Lung (tissue), 12 donors: ENCODE measurements around the gene KLHL29. TPM values are rescaled to one million over a fixed set of nuclear protein-coding genes. Genes with fewer than 3 reads are reported as not detected.

Experiments used
- ATAC-seq: fragments of 200-7000 bp; cut with Tn5 transposase; one replicate; pipeline ENCODE4 v1.9.1; 2020; ENCODE audit warnings: moderate number of reproducible peaks; ENCODE audit not compliant: insufficient read depth, low FRiP score
- DNase-seq, 3 donors: peaks; one replicate each; pipeline ENCODE4 v3.0.0-alpha.2; 2013 to 2017
- H3K27ac ChIP-seq, 2 donors: one replicate each; pipeline ENCODE4 v1.5.1; 2013; ENCODE audit warnings: mild to moderate bottlenecking in 2 of 2, moderate library complexity in 2 of 2, control low read depth in 1 of 2, inconsistent platforms in 1 of 2, low read depth in 1 of 2, low read length in 1 of 2
- H3K27me3 ChIP-seq, 3 donors: one replicate each; pipeline ENCODE4 v1.5.1; 2013; ENCODE audit warnings: low read length in 2 of 3; ENCODE audit not compliant: control insufficient read depth in 3 of 3, insufficient read depth in 3 of 3
- H3K36me3 ChIP-seq, 4 donors: one replicate each; pipeline ENCODE4 v1.5.1; 2013; ENCODE audit warnings: low read length in 4 of 4, mild to moderate bottlenecking in 1 of 4, moderate library complexity in 1 of 4; ENCODE audit not compliant: control insufficient read depth in 4 of 4, insufficient read depth in 4 of 4
- H3K4me1 ChIP-seq, 5 donors: one replicate each; pipeline ENCODE4 v1.5.1; 2013; ENCODE audit warnings: low read length in 5 of 5, mild to moderate bottlenecking in 2 of 5, moderate library complexity in 1 of 5; ENCODE audit not compliant: control insufficient read depth in 5 of 5, insufficient read depth in 5 of 5
- H3K4me3 ChIP-seq: one replicate; pipeline ENCODE4 v1.5.1; 2013; ENCODE audit warnings: mild to moderate bottlenecking, control low read depth, moderate library complexity
- H3K9ac ChIP-seq, 2 donors: one replicate each; pipeline ENCODE4 v1.5.1; 2013; ENCODE audit warnings: low read length in 2 of 2, control low read depth in 1 of 2; ENCODE audit not compliant: insufficient read depth in 1 of 2
- H3K9me3 ChIP-seq, 4 donors: one replicate each; pipeline ENCODE4 v1.5.1; 2013; ENCODE audit warnings: low read length in 3 of 4, mild to moderate bottlenecking in 1 of 4, moderate library complexity in 1 of 4; ENCODE audit not compliant: control insufficient read depth in 4 of 4, insufficient read depth in 3 of 4
- WGBS, 2 donors: extraction: QIAGEN DNeasy Blood & Tissue Kit; methylation state at CpG; one replicate each; pipeline ENCODE4 v1.1.7; 2013; 5-methylcytosine and 5-hydroxymethylcytosine counted together
- polyA plus RNA-seq, 2 donors: library from polyadenylated mRNA; stranded (reverse); fragments of 200-250 nt; gene quantifications; one replicate each; pipeline ENCODE4 v1.2.1, GENCODE V29; 2013
- total RNA-seq, 2 donors: library from RNA; depleted of rRNA in 1 of 2; stranded (reverse); fragments of >200 nt in 1 of 2; gene quantifications; one replicate each; pipeline ENCODE4 v1.2.1, GENCODE V29; 2014 to 2021
- TF ChIP-seq, protein P1 (sequence below): IDR thresholded peaks from 2 replicates; pipeline ENCODE4 v1.5.1; 2012; ENCODE audit warnings: mild to moderate bottlenecking; ENCODE audit errors: control extremely low read depth, extremely low read depth
- donor health status: control.
- donor health status: control.
- donor health status: Bipolar disorder and iron deficiency.
- donor health status: healthy.
- donor health status: DM: yes; HTN: yes; CAD: no.

The KLHL29 gene
- total and polyA plus RNA-seq, 4 donors, result 2.7 to 16.2 (median 3.5) TPM

DNA sequence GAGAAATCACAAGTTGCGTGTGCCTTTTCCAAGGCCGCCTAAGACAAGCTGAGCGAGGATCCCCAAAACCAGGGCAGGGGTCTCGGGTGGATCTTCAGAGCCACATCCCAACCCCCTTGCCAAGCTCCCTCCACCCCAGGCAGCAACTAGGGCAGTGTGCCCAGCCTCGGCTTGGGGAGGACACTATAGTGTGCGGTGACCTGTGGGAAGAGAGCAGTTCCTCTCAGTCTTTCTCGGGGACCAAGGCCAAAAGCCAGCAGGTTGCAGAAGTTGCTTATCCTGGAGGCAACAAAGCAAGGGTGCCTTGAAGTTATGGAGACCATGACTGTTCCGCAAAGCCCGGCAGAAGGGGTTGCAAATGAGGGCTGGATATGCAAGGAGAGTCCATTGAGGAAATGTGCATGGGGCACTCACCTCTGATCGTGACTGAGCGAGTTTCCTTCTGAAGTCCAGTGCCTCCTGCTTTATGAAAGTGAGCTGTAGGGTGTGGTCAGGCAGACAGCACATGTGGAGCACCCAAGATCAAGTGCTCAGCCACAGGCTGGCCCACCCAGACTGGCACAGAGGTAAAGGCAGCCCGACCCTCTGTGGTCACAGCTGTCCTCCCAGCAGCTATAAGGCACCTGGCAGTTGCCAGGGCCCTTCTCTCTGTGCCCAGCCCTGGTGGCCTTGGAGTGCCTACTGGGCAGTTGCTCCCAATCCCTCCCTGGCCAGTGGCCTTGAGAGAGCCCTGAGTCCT lies 281.4 kb downstream of the KLHL29 start:
- ATAC-seq (no peak), DNase-seq (no peak)
- TF ChIP-seq, protein P1, sequence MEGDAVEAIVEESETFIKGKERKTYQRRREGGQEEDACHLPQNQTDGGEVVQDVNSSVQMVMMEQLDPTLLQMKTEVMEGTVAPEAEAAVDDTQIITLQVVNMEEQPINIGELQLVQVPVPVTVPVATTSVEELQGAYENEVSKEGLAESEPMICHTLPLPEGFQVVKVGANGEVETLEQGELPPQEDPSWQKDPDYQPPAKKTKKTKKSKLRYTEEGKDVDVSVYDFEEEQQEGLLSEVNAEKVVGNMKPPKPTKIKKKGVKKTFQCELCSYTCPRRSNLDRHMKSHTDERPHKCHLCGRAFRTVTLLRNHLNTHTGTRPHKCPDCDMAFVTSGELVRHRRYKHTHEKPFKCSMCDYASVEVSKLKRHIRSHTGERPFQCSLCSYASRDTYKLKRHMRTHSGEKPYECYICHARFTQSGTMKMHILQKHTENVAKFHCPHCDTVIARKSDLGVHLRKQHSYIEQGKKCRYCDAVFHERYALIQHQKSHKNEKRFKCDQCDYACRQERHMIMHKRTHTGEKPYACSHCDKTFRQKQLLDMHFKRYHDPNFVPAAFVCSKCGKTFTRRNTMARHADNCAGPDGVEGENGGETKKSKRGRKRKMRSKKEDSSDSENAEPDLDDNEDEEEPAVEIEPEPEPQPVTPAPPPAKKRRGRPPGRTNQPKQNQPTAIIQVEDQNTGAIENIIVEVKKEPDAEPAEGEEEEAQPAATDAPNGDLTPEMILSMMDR, result no peak
- Histone ChIP-seq H3K27me3 (peaks cover 0 to 5% (median 0%) of the 10 kb centered on the region in 3 donors), H3K4me3 (no peak overlapping the region), H3K27ac (no peak overlapping the region), H3K9me3 (no peaks in the 10 kb centered on the region), H3K4me1 (peaks cover 0 to 26% (median 5%) of the 10 kb centered on the region in 5 donors), H3K36me3 (no peaks in the 10 kb centered on the region), H3K9ac (no peak overlapping the region)
- 92 to 95% methylated on average over 12 of the region's 12 CpGs for WGBS, 2 donors

- Histone ChIP-seq H3K27me3 (peaks cover 0 to 5% (median 0%) of the 10 kb centered on the region in 3 donors), H3K36me3 (no peaks in the 10 kb centered on the region), H3K9ac (no peak overlapping the region), H3K27ac (no peak overlapping the region), H3K9me3 (no peaks in the 10 kb centered on the region), H3K4me3 (no peak overlapping the region), H3K4me1 (peaks cover 0 to 26% (median 5%) of the 10 kb centered on the region in 5 donors)
- TF ChIP-seq, protein P1, result no peak
- ATAC-seq (no peak), DNase-seq (no peak)
- 95% methylated on average over 7 of the region's 7 CpGs for WGBS, 2 donors
Observed at GRCh38 chr2:23666980-23667357, 282.0 kb downstream of the KLHL29 start.

DNA sequence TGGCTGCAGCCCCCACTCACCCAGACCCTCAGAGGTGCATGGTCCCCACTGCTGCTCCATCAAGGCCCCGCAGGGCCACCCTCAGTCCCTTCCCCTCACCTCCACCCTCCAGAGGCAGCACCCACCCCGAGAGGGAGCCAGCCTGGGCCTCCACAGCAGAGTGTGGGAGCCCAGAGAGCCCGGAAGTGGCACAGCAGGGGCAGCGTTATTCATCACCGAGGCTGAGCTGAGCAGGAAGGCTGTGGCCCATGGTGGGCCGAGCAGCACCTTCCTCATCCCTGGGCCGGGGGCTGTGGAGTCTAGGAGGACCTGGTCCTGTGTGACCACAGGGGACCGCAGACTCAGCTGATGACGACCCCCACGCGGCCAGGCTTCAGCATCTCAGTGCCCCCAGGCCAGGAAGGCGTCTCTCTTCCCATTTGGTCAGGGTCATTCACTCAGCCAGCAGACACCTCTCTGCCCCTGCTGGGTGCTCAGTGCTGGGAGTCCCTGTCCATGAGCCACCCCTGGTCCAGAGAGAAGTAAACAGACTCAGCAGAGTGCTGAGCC lies 283.9 kb downstream of the KLHL29 start:
- no peaks in the 10 kb centered on the region for H3K27me3 ChIP-seq
- H3K4me3 ChIP-seq, result no peak overlapping the region
- H3K4me1 ChIP-seq, result peaks cover 0 to 17% (median 5%) of the 10 kb centered on the region in 5 donors
- 74 to 78% methylated on average over 12 of the region's 12 CpGs for WGBS, 2 donors
- no peaks in the 10 kb centered on the region for H3K9me3 ChIP-seq
- DNase-seq (no peak), ATAC-seq (no peak)
- H3K36me3 ChIP-seq, result no peaks in the 10 kb centered on the region
- TF ChIP-seq, protein P1, result no peak
- H3K27ac ChIP-seq, result no peak overlapping the region
- no peak overlapping the region for H3K9ac ChIP-seq
